Activated naive CD4-positive, alpha-beta T cell treated with anti-CD3 and anti-CD28 coated beads for 36 hours (primary cell): ENCODE data around the gene REST. TPM values are rescaled to one million over a fixed set of nuclear protein-coding genes. Genes with fewer than 3 reads are reported as not detected.
A peak's percentile ranks its signal among the peaks of the same experiment; 100 is the strongest.

ENCODE experiments used
- CTCF ChIA-PET: fragments of 350-600 bp; sonication (Branson Sonifier 250); formaldehyde crosslinking; loops from one replicate; lab custom pipeline; 2021; ENCODE audit warnings: antibody characterized with exemption; lab: Charles Lee
- DNase-seq: peaks from one replicate; pipeline ENCODE4 v3.0.0-alpha.2; 2020
- H3K27ac Mint-ChIP-seq: one replicate; pipeline ENCODE4 v1.8.0; 2021; ENCODE audit warnings: mild to moderate bottlenecking, mixed read lengths
- H3K27me3 Mint-ChIP-seq: one replicate; pipeline ENCODE4 v1.8.0; 2021; ENCODE audit warnings: low read depth, mixed read lengths
- H3K36me3 Mint-ChIP-seq: one replicate; pipeline ENCODE4 v1.8.0; 2021; ENCODE audit warnings: low read depth, mixed read lengths
- H3K4me1 Mint-ChIP-seq: one replicate; pipeline ENCODE4 v1.8.0; 2021; ENCODE audit warnings: low read depth, mixed read lengths
- H3K4me3 Mint-ChIP-seq: one replicate; pipeline ENCODE4 v1.8.0; 2021; ENCODE audit warnings: mild to moderate bottlenecking, moderate library complexity, mixed read lengths
- H3K9me3 Mint-ChIP-seq: one replicate; pipeline ENCODE4 v1.8.0; 2021; ENCODE audit warnings: mixed read lengths
- intact Hi-C: fragments of 100-400 bp; cut with micrococcal nuclease; formaldehyde crosslinking; loops from one replicate; pipeline ENCODE4 v1.15.1; 2023
- total RNA-seq, 2 experiments: library from RNA; stranded (reverse); gene quantifications; one replicate each; pipeline ENCODE4 v1.2.3, GENCODE V29; 2021

Gene REST
- total RNA-seq, 2 experiments from 2014 or later = 35.6 to 36.8 TPM

DNA sequence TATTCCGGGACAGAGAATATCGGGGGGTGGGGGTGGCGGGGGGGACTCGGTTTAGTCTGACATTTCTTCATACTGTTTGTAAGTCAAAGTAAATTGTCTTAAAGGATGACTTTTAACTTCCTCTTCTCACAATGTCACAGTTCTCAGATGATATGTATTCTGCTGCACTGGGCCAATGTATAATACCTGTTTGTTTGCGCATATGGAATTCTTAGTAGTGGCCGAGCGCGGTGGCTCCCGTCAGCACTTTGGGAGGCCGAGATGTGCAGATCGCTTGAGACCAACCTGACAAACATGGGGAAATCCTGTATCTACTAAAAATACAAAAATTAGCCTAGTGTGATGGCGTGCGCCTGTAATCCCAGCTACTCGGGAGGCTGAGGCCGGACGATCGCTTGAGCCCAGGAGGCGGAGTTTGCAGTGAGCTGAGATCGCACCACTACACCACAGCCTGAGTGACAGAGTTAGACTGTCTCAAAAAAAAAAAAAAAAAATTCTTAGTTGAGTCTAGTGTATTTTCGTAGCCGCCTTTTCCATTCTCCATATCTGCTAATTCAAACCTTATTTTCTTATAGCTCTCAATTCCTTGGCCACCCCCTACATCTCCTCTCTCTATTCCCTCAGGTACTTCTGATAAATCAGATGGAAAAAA lies 71.8 kb downstream of the REST start:
- H3K9me3 Mint-ChIP-seq = no peaks in the 10 kb centered on the region
- H3K27me3 Mint-ChIP-seq = no peaks in the 10 kb centered on the region
- peaks cover 42% of the 10 kb centered on the region for H3K36me3 Mint-ChIP-seq
- H3K27ac Mint-ChIP-seq = peak overlapping the region; percentile 99
- CTCF ChIA-PET = interaction anchor here (0.7 to 1.4 kb wide), 3 partner anchors 20 to 546 kb away, joined by 3 to 5 read pairs (median 4); partner anchors contain the start of gene REST
- peak overlapping the region; percentile 100 for H3K4me3 Mint-ChIP-seq
- H3K4me1 Mint-ChIP-seq = peaks cover 47% of the 10 kb centered on the region
- peak; percentile 71 for DNase-seq
- intact Hi-C loops = loop anchor here (2.0 to 10.0 kb wide), 6 partner anchors 327 to 1632 kb away; partner anchors contain the start of genes CLOCK, EXOC1, SRD5A3 and SRP72

DNA sequence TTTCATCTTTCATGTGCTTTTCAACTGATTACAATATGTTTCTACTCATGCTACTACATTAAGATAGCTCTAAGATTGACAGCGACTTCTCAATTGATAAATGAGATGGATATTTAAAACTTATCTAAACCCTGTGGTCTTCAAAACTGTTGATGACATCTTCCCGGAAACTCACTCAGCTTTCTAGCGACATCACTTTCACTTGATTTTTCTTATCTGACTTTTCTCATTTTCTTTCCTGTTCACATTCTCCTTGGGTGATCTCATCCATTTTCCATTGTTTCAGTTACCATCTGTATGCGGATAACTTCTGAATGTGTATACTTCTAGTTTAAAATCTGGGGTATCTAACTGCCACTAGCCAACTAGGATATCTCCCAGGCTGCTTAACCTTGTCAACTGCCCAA lies 74.1 kb downstream of the REST start:
- no peaks in the 10 kb centered on the region for H3K27me3 Mint-ChIP-seq
- CTCF ChIA-PET = no interaction called here
- H3K27ac Mint-ChIP-seq = peak overlapping the region; percentile 77
- peaks cover 47% of the 10 kb centered on the region for H3K4me1 Mint-ChIP-seq
- no peak for DNase-seq
- peak overlapping the region; percentile 38 for H3K4me3 Mint-ChIP-seq
- intact Hi-C loops = no loop called here
- H3K36me3 Mint-ChIP-seq = peaks cover 36% of the 10 kb centered on the region
- H3K9me3 Mint-ChIP-seq = no peaks in the 10 kb centered on the region

- Mint-ChIP-seq H3K4me1 (peaks cover 57% of the 10 kb centered on the region), H3K36me3 (peaks cover 42% of the 10 kb centered on the region), H3K27me3 (no peaks in the 10 kb centered on the region), H3K9me3 (no peaks in the 10 kb centered on the region), H3K27ac (no peak overlapping the region), H3K4me3 (no peak overlapping the region)
- CTCF ChIA-PET = no interaction called here
- intact Hi-C loops = no loop called here
- no peak for DNase-seq
Measured at GRCh38 chr4:56986192-56986591, 78.5 kb downstream of the REST start.

DNA sequence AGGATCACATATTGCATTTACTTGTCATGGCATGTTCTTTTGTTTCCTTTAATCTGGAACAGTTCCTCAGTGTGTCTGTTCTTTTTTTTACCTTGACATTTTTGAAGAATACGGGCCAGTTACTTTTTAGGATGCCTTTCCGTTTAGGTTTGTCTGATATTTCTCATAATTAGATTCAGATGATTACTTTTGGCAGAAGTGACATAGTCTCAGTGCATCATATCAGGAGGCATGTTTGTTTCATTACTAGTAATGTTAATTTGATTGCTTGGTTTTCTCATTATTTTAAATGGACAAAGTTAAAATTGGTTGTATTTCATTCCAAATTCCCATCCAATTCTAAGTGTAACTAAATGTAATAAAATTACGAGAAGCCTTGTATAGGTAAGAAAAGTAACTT lies 79.3 kb downstream of the REST start:
- no peaks in the 10 kb centered on the region for H3K27me3 Mint-ChIP-seq
- no peak overlapping the region for H3K4me3 Mint-ChIP-seq
- peaks cover 44% of the 10 kb centered on the region for H3K36me3 Mint-ChIP-seq
- H3K4me1 Mint-ChIP-seq = peaks cover 55% of the 10 kb centered on the region
- intact Hi-C loops = no loop called here
- DNase-seq = no peak
- CTCF ChIA-PET = interaction anchor here (2.9 kb wide), 1 partner anchor 10 kb away, joined by 9 read pairs; the partner anchor contains the start of gene NOA1
- no peaks in the 10 kb centered on the region for H3K9me3 Mint-ChIP-seq
- peak overlapping the region; percentile 41 for H3K27ac Mint-ChIP-seq

DNA sequence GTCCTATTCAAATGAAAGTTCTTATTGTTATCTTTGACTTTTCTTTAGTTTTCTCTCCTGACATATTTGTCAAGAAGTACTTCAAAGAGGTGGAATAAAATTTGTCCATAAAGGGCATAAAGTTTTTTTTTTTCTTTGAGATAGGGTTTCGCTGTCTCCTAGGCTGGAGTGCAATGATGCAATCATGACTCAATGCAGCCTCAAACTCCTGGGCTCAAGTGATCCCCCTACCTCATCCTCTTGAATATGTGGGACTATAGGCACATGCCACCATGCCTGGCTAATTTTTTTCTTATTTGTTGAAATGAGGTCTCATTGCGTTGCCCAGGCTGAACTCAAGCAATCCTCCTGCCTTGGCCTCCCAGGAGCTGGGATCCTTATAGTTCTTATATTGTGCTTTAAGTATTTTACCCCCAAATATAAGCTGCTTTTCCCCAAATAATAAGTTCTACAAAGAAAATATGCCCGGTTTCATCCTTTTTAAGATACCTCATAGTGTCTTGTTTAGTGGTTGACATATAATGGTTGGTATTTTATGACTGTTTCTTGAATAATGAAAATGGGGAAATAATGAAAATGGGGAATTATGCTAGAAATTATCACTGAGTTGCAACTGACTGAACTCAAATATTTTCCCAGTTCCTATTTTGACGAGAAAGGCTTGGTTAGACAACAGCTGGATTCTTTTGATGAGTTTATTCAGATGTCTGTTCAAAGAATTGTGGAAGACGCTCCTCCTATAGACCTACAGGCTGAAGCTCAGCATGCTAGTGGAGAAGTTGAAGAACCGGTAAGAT lies 82.6 kb downstream of the REST start:
- Mint-ChIP-seq H3K27me3 (no peaks in the 10 kb centered on the region), H3K27ac (peak overlapping the region; percentile 61), H3K36me3 (peaks cover 50% of the 10 kb centered on the region), H3K9me3 (no peaks in the 10 kb centered on the region), H3K4me3 (no peak overlapping the region), H3K4me1 (peaks cover 38% of the 10 kb centered on the region)
- intact Hi-C loops = no loop called here
- no peak for DNase-seq
- CTCF ChIA-PET = no interaction called here

- CTCF ChIA-PET = interaction anchor here (1.3 kb wide), 1 partner anchor 17 kb away, joined by 3 read pairs; the partner anchor contains the start of gene POLR2B
- Mint-ChIP-seq H3K27ac (no peak overlapping the region), H3K4me1 (peaks cover 19% of the 10 kb centered on the region), H3K27me3 (no peaks in the 10 kb centered on the region), H3K4me3 (no peak overlapping the region), H3K36me3 (peaks cover 39% of the 10 kb centered on the region), H3K9me3 (no peaks in the 10 kb centered on the region)
- intact Hi-C loops = no loop called here
- DNase-seq = no peak
Measured at GRCh38 chr4:56995525-56995924, 87.8 kb downstream of the REST start.

DNA sequence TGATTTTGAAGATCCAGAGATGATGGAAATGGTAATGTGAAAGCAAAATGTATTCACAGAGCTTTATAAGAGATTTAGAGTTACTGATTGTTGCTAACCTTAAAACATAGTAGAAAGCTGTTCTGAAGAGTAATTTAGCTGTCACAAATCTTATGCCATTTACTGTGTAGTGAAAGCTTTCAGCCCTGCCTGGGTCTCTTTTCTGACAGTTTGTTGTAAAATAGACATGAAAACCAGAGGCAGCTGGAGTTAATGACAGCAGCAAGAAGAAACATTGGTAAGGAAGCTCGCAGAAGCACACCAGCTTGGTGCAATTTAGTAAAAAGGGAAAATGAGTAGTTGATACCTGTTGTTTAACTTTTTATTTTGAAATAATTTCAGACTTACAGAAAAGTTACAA lies 92.1 kb downstream of the REST start:
- Mint-ChIP-seq H3K4me3 (no peak overlapping the region), H3K36me3 (peaks cover 36% of the 10 kb centered on the region), H3K27ac (no peak overlapping the region), H3K27me3 (no peaks in the 10 kb centered on the region), H3K9me3 (no peaks in the 10 kb centered on the region), H3K4me1 (peaks cover 6% of the 10 kb centered on the region)
- CTCF ChIA-PET = no interaction called here
- no peak for DNase-seq
- intact Hi-C loops = no loop called here

- DNase-seq = no peak
- peaks cover 4% of the 10 kb centered on the region for H3K4me1 Mint-ChIP-seq
- intact Hi-C loops = no loop called here
- H3K36me3 Mint-ChIP-seq = peaks cover 40% of the 10 kb centered on the region
- H3K9me3 Mint-ChIP-seq = no peaks in the 10 kb centered on the region
- CTCF ChIA-PET = no interaction called here
- no peak overlapping the region for H3K4me3 Mint-ChIP-seq
- no peaks in the 10 kb centered on the region for H3K27me3 Mint-ChIP-seq
- H3K27ac Mint-ChIP-seq = peak overlapping the region; percentile 8
Measured at GRCh38 chr4:57013543-57014120, 105.9 kb downstream of the REST start.

Other genes starting within 250 kb of the REST start
- gene HOPX, start 226.6 kb upstream of the REST start, total RNA-seq = 10 to 100 TPM; 14.0 to 14.7 TPM
- 1 to 10 TPM in 1 of 2 experiments, under 1 TPM in 1; 0.83 to 1.4 TPM for gene SPINK2, start 86.2 kb upstream of the REST start, total RNA-seq
- gene NOA1, start 69.7 kb downstream of the REST start, total RNA-seq = 10 to 100 TPM; 25.4 to 26.0 TPM
- 100 to 1,000 TPM in 1 of 2 experiments, 10 to 100 TPM in 1; 95.8 to 104 TPM for gene POLR2B, start 71.0 kb downstream of the REST start, total RNA-seq
- gene IGFBP7, start 202.5 kb downstream of the REST start, total RNA-seq = under 1 TPM in 1 of 2 experiments, not detected in 1; 0.17 TPM